GM13977 (cell line): ENCODE measurements around the gene DEFB113.
A peak's percentile ranks its signal among the peaks of the same experiment; 100 is the strongest.

ENCODE experiments used
- DNase-seq: peaks from one replicate; pipeline ENCODE4 v3.0.0; 2012; ENCODE audit warnings: low spot score
- in situ Hi-C: fragments of 300-500 bp; cut with MboI; formaldehyde crosslinking; loops from one replicate; pipeline ENCODE4 v1.12.0; 2022; ENCODE audit warnings: low sequenced_read_pairs, low pct_unique_long_range_greater_than_20kb, mixed read lengths, inconsistent platforms; ENCODE audit not compliant: unreplicated experiment
- TF ChIP-seq, protein P1 (sequence below): IDR thresholded peaks from 2 replicates; pipeline ENCODE4 v1.5.1; 2012; ENCODE audit warnings: mild to moderate bottlenecking, control low read depth; ENCODE audit not compliant: insufficient read depth; ENCODE audit errors: extremely low read depth, missing control alignments

DEFB113 gene

DNA sequence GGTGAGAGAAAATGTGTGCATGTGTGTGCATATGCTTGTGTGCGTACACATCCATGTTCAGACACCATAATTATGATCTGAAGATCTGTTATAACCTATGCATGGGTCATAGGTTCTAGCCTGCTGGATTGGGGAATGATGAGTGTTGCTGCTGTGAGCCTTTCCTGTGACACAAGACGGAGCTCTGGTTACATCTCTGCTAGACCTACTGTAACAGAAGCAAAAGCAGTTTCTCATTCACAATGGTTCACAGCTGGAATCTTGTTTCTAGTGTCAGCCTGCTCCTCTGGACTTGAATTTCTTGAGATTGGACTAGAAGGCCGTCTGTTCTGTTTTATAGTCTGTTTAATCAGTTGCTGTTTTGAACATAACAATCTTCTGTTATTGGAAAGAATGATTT is 45.6 kb downstream of the DEFB113 start:
- DNase-seq = no peak
- in situ Hi-C loops = no loop called here
- TF ChIP-seq, protein P1, sequence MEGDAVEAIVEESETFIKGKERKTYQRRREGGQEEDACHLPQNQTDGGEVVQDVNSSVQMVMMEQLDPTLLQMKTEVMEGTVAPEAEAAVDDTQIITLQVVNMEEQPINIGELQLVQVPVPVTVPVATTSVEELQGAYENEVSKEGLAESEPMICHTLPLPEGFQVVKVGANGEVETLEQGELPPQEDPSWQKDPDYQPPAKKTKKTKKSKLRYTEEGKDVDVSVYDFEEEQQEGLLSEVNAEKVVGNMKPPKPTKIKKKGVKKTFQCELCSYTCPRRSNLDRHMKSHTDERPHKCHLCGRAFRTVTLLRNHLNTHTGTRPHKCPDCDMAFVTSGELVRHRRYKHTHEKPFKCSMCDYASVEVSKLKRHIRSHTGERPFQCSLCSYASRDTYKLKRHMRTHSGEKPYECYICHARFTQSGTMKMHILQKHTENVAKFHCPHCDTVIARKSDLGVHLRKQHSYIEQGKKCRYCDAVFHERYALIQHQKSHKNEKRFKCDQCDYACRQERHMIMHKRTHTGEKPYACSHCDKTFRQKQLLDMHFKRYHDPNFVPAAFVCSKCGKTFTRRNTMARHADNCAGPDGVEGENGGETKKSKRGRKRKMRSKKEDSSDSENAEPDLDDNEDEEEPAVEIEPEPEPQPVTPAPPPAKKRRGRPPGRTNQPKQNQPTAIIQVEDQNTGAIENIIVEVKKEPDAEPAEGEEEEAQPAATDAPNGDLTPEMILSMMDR = peak; percentile 14

DNA sequence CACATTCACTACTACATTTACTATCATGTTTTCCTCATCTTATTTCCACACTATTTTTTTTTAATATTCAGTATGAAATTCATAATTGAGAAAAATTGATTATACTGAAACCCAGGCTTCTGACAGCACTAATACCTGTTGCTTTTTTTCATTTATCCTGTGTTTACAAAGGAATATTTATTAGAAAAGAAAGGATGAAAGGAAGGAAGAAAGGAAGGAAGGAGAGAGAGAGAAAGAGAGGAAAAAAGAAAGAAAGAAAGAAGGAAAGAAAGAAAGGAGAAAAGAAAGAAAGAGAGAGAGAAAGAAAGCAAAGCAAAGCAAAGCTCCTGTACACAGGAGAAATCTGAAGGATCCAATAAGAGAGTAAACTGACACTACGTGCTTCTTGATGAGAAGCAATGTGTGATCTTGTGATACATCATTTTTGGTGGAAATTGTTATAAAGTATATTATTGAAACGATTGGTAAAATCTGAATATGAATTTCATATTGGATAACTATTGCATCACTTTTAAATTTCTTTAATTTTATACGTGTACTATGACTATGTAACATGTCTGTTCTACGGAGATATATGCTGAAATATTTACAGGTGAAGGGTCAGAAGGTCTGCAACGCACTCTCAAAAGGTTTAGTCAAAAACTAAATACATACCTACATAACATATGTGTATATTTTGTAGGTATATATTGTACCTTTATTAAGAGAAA is 49.3 kb downstream of the DEFB113 start:
- TF ChIP-seq, protein P1 = no peak
- DNase-seq = no peak
- in situ Hi-C loops = no loop called here

DNA sequence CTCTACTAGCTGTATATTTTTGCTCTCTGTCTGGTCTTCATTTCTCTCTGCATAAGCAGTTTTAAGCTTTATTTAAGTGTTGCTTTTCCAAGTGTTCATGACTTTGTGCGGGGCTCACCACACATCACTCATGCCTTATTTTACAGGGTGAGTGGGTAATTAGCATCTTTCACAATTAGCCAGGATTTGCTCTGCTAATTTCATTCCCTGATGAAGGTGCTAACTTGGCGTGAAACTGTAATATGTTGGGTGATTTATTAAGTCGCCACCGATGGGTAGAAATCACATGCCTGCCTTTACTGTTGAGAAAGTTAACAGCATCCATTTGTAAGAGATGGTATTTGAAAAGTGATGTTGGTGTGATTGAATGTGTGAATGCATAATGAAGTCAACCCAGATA is 50.2 kb downstream of the DEFB113 start:
- no peak for DNase-seq
- TF ChIP-seq, protein P1 = no peak
- in situ Hi-C loops = no loop called here

DNA sequence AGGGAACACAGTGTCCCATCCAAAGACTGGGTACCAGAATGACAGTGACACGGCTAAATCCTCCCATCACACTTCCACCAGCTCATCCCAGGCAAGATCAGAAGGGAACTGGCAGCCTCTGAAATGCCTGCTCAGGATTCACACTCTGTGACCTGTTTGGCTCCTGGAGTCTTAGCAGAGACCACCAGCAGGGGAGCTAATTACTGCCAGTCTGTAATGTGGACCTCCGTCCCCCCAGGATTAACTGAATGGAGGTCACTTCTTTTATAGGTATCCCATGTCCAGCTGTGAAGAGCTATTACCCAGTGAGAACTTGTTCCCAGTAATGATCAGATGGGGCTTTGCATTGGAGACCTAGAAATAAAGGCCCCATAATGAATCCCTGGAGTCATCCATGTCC is 50.6 kb downstream of the DEFB113 start:
- TF ChIP-seq, protein P1 = no peak
- no peak for DNase-seq
- in situ Hi-C loops = no loop called here
